Endometrial microvascular endothelial cells (primary cell): ENCODE measurements around the gene LIPC. TPM values are rescaled to one million over a fixed set of nuclear protein-coding genes. Genes with fewer than 3 reads are reported as not detected.

ENCODE experiments used
- in situ Hi-C: cut with HindIII; loops from 2 replicates; pipeline ENCODE4 v1.10.0; 2017; ENCODE audit warnings: low sequenced_read_pairs, low pct_unique_long_range_greater_than_20kb; ENCODE audit errors: inconsistent ontology term
- total RNA-seq: library from RNA; depleted of rRNA; stranded (reverse); fragments of >200 nt; gene quantifications from one replicate; pipeline ENCODE4 v1.2.3, GENCODE V29; 2015; ENCODE audit errors: inconsistent ontology term

Gene LIPC
- total RNA-seq, 1 donor from 2014 or later, result not detected

- in situ Hi-C loops, result no loop called here
These were observed 89.1 kb downstream of the LIPC start for GRCh38 chr15:58520936-58521292.

- in situ Hi-C loops, result no loop called here
These were observed 89.7 kb downstream of the LIPC start for GRCh38 chr15:58521293-58521991.

GRCh38 chr15:58522391-58522790 lies 90.6 kb downstream of the LIPC start:
- in situ Hi-C loops, result no loop called here

- in situ Hi-C loops, result no loop called here
These were observed 91.1 kb downstream of the LIPC start for GRCh38 chr15:58522865-58523264.

- in situ Hi-C loops, result no loop called here
These were observed 91.8 kb downstream of the LIPC start for GRCh38 chr15:58523634-58524033.

GRCh38 chr15:58524247-58524646 lies 92.5 kb downstream of the LIPC start:
- in situ Hi-C loops, result no loop called here

GRCh38 chr15:58525991-58526421 lies 94.2 kb downstream of the LIPC start:
- in situ Hi-C loops, result no loop called here

- in situ Hi-C loops, result no loop called here
These were observed 94.9 kb downstream of the LIPC start for GRCh38 chr15:58526647-58527192.

- in situ Hi-C loops, result no loop called here
These were observed 95.9 kb downstream of the LIPC start for GRCh38 chr15:58527573-58528187.

- in situ Hi-C loops, result no loop called here
These were observed 96.5 kb downstream of the LIPC start for GRCh38 chr15:58528188-58528870.

GRCh38 chr15:58529041-58529440 lies 97.2 kb downstream of the LIPC start:
- in situ Hi-C loops, result no loop called here

- in situ Hi-C loops, result no loop called here
These were observed 98.3 kb downstream of the LIPC start for GRCh38 chr15:58530056-58530590.

GRCh38 chr15:58532126-58532525 lies 100.3 kb downstream of the LIPC start:
- in situ Hi-C loops, result no loop called here

- in situ Hi-C loops, result no loop called here
These were observed 102.8 kb downstream of the LIPC start for GRCh38 chr15:58534556-58534955.

GRCh38 chr15:58535337-58535736 lies 103.5 kb downstream of the LIPC start:
- in situ Hi-C loops, result no loop called here

- in situ Hi-C loops, result no loop called here
These were observed 104.1 kb downstream of the LIPC start for GRCh38 chr15:58535894-58536293.

- in situ Hi-C loops, result no loop called here
These were observed 104.6 kb downstream of the LIPC start for GRCh38 chr15:58536414-58536813.

- in situ Hi-C loops, result no loop called here
These were observed 105.2 kb downstream of the LIPC start for GRCh38 chr15:58537033-58537432.

- in situ Hi-C loops, result no loop called here
These were observed 106.5 kb downstream of the LIPC start for GRCh38 chr15:58538225-58538727.
